H1 (cell line): ENCODE data around the gene HS3ST5. TPM values are rescaled to one million over a fixed set of nuclear protein-coding genes. Genes with fewer than 3 reads are reported as not detected.
A peak's percentile ranks its signal among the peaks of the same experiment; 100 is the strongest.
"Not testable (repeated sequence)": the region's sequence is repeated elsewhere in the genome, so short reads cannot be mapped to it uniquely, and the experiment has no call there.

Experiments
- CTCF ChIA-PET: fragments of 300-600 bp; sonication (Branson Sonifier 250); formaldehyde crosslinking; loops from one replicate; lab custom pipeline; 2021; ENCODE audit not compliant: partially characterized antibody; lab: Charles Lee
- POLR2A ChIA-PET: fragments of 300-600 bp; sonication (Branson Sonifier 250); formaldehyde crosslinking; loops from one replicate; lab custom pipeline; 2021; ENCODE audit warnings: inconsistent platforms; ENCODE audit not compliant: partially characterized antibody; lab: Charles Lee
- DNase-seq, 2 experiments: peaks; one replicate each; pipeline versions ENCODE4 v3.0.0 to v3.0.0-alpha.2; 2010 to 2022; ENCODE audit warnings: low spot score in 2 of 2, low read depth in 1 of 2, mixed read lengths in 1 of 2
- FAIRE-seq: peaks from 2 replicates; lab custom pipeline; 2011; peaks lifted over from hg19 to GRCh38; lab: Jason Lieb, UNC
- H2AFZ ChIP-seq: 2 replicates; pipeline ENCODE4 v1.8.1; 2012; ENCODE audit warnings: low read length, inconsistent platforms
- H2AK5ac ChIP-seq: 2 replicates; pipeline ENCODE4 v1.6.1; 2013; ENCODE audit warnings: low read depth, low read length
- H2BK120ac ChIP-seq: replicated peaks from 2 replicates; pipeline ENCODE3; 2013; ENCODE audit warnings: low read depth, low read length, inconsistent platforms
- H2BK12ac ChIP-seq: 2 replicates; pipeline ENCODE4 v1.6.1; 2013; ENCODE audit warnings: low read depth, low read length
- H2BK15ac ChIP-seq: 2 replicates; pipeline ENCODE4 v1.6.1; 2013; ENCODE audit warnings: low read length
- H2BK20ac ChIP-seq: 2 replicates; pipeline ENCODE4 v1.6.1; 2013; ENCODE audit warnings: low read length
- H2BK5ac ChIP-seq: 2 replicates; pipeline ENCODE4 v1.6.1; 2013; ENCODE audit warnings: low read depth, low read length
- H3K14ac ChIP-seq: 2 replicates; pipeline ENCODE4 v1.6.1; 2013; ENCODE audit warnings: inconsistent platforms; ENCODE audit not compliant: insufficient read length
- H3K18ac ChIP-seq: 2 replicates; pipeline ENCODE4 v1.6.1; 2013; ENCODE audit warnings: low read length; ENCODE audit errors: extremely low read depth
- H3K23ac ChIP-seq: 2 replicates; pipeline ENCODE4 v1.6.1; 2013; ENCODE audit warnings: inconsistent platforms; ENCODE audit not compliant: insufficient read length
- H3K23me2 ChIP-seq: 2 replicates; pipeline ENCODE4 v1.6.1; 2013; ENCODE audit warnings: low read depth, low read length
- H3K27ac ChIP-seq: 2 replicates; pipeline ENCODE4 v1.6.1; 2011; ENCODE audit warnings: low read depth, low read length, inconsistent platforms
- H3K27me3 ChIP-seq, 4 experiments: replicated peaks in 1 of 4; 1 replicate in 1 of 4; 2 replicates in 3 of 4; pipeline versions ENCODE4 v1.6.1 to v1.8.1; 2011 to 2013; ENCODE audit warnings: low read length in 3 of 4, mild to moderate bottlenecking in 3 of 4, inconsistent platforms in 2 of 4, mixed read lengths in 2 of 4, moderate library complexity in 1 of 4; ENCODE audit not compliant: control insufficient read depth in 3 of 4, insufficient read depth in 3 of 4; ENCODE audit errors: extremely low read depth in 1 of 4
- H3K36me3 ChIP-seq, 4 experiments: 2 replicates each; pipeline versions ENCODE4 v1.6.1 to v1.8.1; 2011 to 2013; ENCODE audit warnings: mild to moderate bottlenecking in 4 of 4, low read length in 3 of 4, moderate library complexity in 2 of 4, control low read depth in 1 of 4, inconsistent platforms in 1 of 4; ENCODE audit not compliant: insufficient read depth in 4 of 4, control insufficient read depth in 2 of 4
- H3K4ac ChIP-seq: replicated peaks from 2 replicates; pipeline ENCODE3; 2013; ENCODE audit warnings: low read length, low read depth, mixed read lengths, inconsistent platforms; ENCODE audit not compliant: insufficient read length
- H3K4me1 ChIP-seq, 4 experiments: replicated peaks in 1 of 4; 1 replicate in 1 of 4; 2 replicates in 3 of 4; pipeline versions ENCODE4 v1.6.1 to v1.8.1; 2011 to 2013; ENCODE audit warnings: low read length in 3 of 4, inconsistent platforms in 2 of 4, mixed read lengths in 1 of 4; ENCODE audit not compliant: insufficient read depth in 4 of 4, control insufficient read depth in 3 of 4
- H3K4me2 ChIP-seq, 2 experiments: 2 replicates each; pipeline versions ENCODE4 v1.6.1 to v1.8.1; 2011 to 2013; ENCODE audit warnings: low read depth in 2 of 2, low read length in 2 of 2, control low read depth in 1 of 2, inconsistent platforms in 1 of 2, mild to moderate bottlenecking in 1 of 2; ENCODE audit not compliant: insufficient read depth in 1 of 2
- H3K4me3 ChIP-seq, 4 experiments: fragments of 200-600, 300-600 bp in 1 of 4; sonication (generic), shearing (Covaris generic), sonication (Bioruptor Twin) in 1 of 4; 2 replicates each; pipeline versions ENCODE4 v1.5.1 to v1.8.1; 2011 to 2016; ENCODE audit warnings: low read length in 4 of 4, low read depth in 3 of 4, control low read depth in 2 of 4, inconsistent platforms in 2 of 4, mild to moderate bottlenecking in 2 of 4, mixed read lengths in 1 of 4, moderate library complexity in 1 of 4; ENCODE audit not compliant: insufficient read depth in 2 of 4; ENCODE audit errors: extremely low read depth in 1 of 4
- H3K56ac ChIP-seq: replicated peaks from 2 replicates; pipeline ENCODE3; 2013; ENCODE audit warnings: low read depth, mild to moderate bottlenecking, mixed read lengths, low read length, inconsistent platforms; ENCODE audit not compliant: insufficient read length
- H3K79me1 ChIP-seq: 2 replicates; pipeline ENCODE4 v1.6.1; 2013; ENCODE audit warnings: low read depth, low read length, control low read depth
- H3K79me2 ChIP-seq, 2 experiments: 2 replicates each; pipeline versions ENCODE4 v1.6.1 to v1.8.1; 2012 to 2013; ENCODE audit warnings: low read length in 2 of 2, mild to moderate bottlenecking in 2 of 2, inconsistent platforms in 1 of 2; ENCODE audit not compliant: insufficient read depth in 2 of 2, control insufficient read depth in 1 of 2
- H3K9ac ChIP-seq, 4 experiments: replicated peaks in 1 of 4; 1 replicate in 1 of 4; 2 replicates in 3 of 4; pipeline versions ENCODE4 v1.6.1 to v1.8.1; 2011 to 2013; ENCODE audit warnings: low read depth in 3 of 4, low read length in 3 of 4, control low read depth in 2 of 4, mild to moderate bottlenecking in 2 of 4, moderate library complexity in 2 of 4, inconsistent platforms in 1 of 4; ENCODE audit errors: extremely low read depth in 1 of 4
- H3K9me3 ChIP-seq, 2 experiments: 2 replicates each; pipeline versions ENCODE4 v1.6.1 to v1.8.1; 2012 to 2013; ENCODE audit warnings: mild to moderate bottlenecking in 2 of 2, moderate library complexity in 2 of 2, control low read depth in 1 of 2, inconsistent platforms in 1 of 2, low read depth in 1 of 2, low read length in 1 of 2, mixed read lengths in 1 of 2; ENCODE audit not compliant: insufficient read depth in 2 of 2
- H4K20me1 ChIP-seq, 2 experiments: replicated peaks in 1 of 2; 2 replicates each; pipeline versions ENCODE3 to v1.8.1; 2011 to 2013; ENCODE audit warnings: inconsistent platforms in 2 of 2, low read length in 2 of 2, mild to moderate bottlenecking in 1 of 2; ENCODE audit not compliant: insufficient read depth in 2 of 2, control insufficient read depth in 1 of 2
- H4K5ac ChIP-seq: 2 replicates; pipeline ENCODE4 v1.6.1; 2013; ENCODE audit warnings: low read length, low read depth, mixed read lengths, inconsistent platforms; ENCODE audit not compliant: insufficient read length
- H4K8ac ChIP-seq: 2 replicates; pipeline ENCODE4 v1.8.0; 2013; ENCODE audit warnings: mild to moderate bottlenecking, moderate library complexity, low read length, inconsistent platforms; ENCODE audit not compliant: insufficient read depth; ENCODE audit errors: extremely low read depth
- H4K91ac ChIP-seq: replicated peaks from 2 replicates; pipeline ENCODE3; 2013; ENCODE audit warnings: low read length, mixed read lengths, inconsistent platforms; ENCODE audit not compliant: insufficient read length
- WGBS, 2 experiments: shearing (Covaris generic) in 1 of 2; methylation state at CpG; one replicate each; pipeline versions ENCODE4 v1.1.6 to v1.1.7; 2013 to 2015; ENCODE audit warnings: low lambda C conversion rate in 2 of 2, mixed read lengths in 2 of 2, inconsistent platforms in 1 of 2, low coverage in 1 of 2, missing lambda C conversion rate in 1 of 2; ENCODE audit not compliant: insufficient replicate concordance in 2 of 2, insufficient coverage in 1 of 2, insufficient read length in 1 of 2; ENCODE audit errors: extremely low coverage in 1 of 2, missing lambda C conversion rate in 1 of 2; 5-methylcytosine and 5-hydroxymethylcytosine counted together
- polyA plus RNA-seq, 7 experiments: library from polyadenylated mRNA; depleted of rRNA in 3 of 7; stranded (reverse) in 5 of 7; unstranded in 2 of 7; fragments of >200 nt in 5 of 7; fragments of 200-250 nt in 2 of 7; gene quantifications; 1 replicate in 5 of 7; 2 replicates in 1 of 7; 4 replicates in 1 of 7; pipeline versions ENCODE4 v1.2.1 to v1.2.3, GENCODE V29; 2011 to 2013; ENCODE audit warnings: missing spikeins in 2 of 7, mixed read lengths in 2 of 7
- total RNA-seq: library from RNA; stranded (reverse); fragmentation: NEBNext Ultra II Directional; extraction: Animal tissue kit (Norgen Biotek cat#: 25700); gene quantifications from 2 replicates; pipeline ENCODE4 v1.2.1, GENCODE V29; 2021

The HS3ST5 gene
- total and polyA plus RNA-seq, 2 of the 8 experiments (the other 6 are each of a cell fraction or from before 2014, with no cell fraction given): 1.2 to 9.9 TPM

DNA sequence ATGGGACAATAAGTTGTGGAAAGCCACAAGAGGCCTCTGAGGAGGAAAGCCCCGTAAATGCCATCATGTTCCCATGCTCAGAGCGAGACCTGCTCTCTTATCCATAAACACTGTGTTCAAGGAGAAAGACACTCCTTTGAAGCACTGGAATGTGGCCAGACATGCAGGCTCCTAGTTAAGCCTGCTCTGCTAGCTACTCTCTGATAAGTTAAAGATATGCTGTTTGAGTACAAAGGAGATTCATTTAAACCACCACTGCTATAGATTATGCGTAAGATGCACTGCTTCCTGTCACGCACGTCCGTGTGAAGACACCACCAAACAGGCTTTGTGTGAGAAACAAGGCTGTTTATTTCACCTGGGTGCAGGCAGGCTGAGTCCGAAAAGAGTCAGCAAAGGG lies 331.3 kb downstream of the HS3ST5 start:
- DNase-seq, H3K79me2 ChIP-seq, H3K79me1 ChIP-seq, H4K20me1 ChIP-seq, H3K36me3 ChIP-seq, H4K91ac ChIP-seq, H2BK5ac ChIP-seq, H2AFZ ChIP-seq, CTCF ChIA-PET, H3K4ac ChIP-seq, H3K27me3 ChIP-seq, H3K27ac ChIP-seq, H3K4me3 ChIP-seq, H2AK5ac ChIP-seq, H2BK20ac ChIP-seq, H4K5ac ChIP-seq, H3K4me2 ChIP-seq, H3K23ac ChIP-seq, H3K56ac ChIP-seq, H3K9ac ChIP-seq, H3K23me2 ChIP-seq, H2BK15ac ChIP-seq, FAIRE-seq, POLR2A ChIA-PET, H3K18ac ChIP-seq, H3K9me3 ChIP-seq, H2BK120ac ChIP-seq, H3K14ac ChIP-seq, H4K8ac ChIP-seq: not testable (repeated sequence)
- 0 out of 2 replicates have a peak overlapping the region, but pooled peaks have one; percentile 44 for H2BK12ac ChIP-seq
- 77% methylated on average over 7 of the region's 7 CpGs; no CpG with 5 or more reads in 1 of the 2 experiments for WGBS, 2 experiments
- peaks cover 6 to 20% (median 14%) of the 10 kb centered on the region in 4 experiments; a peak in 5 of 7 replicates for H3K4me1 ChIP-seq
